Epidermal melanocyte (primary cell): Measurements from ENCODE around the gene CSMD2.
A peak's percentile ranks its signal among the peaks of the same experiment; 100 is the strongest.
"Not testable (repeated sequence)": the region's sequence is repeated elsewhere in the genome, so short reads cannot be mapped to it uniquely, and the experiment has no call there.

Experiments used
- DNase-seq: peaks from one replicate; pipeline ENCODE4 v3.0.0; 2011; ENCODE audit warnings: low spot score; ENCODE audit not compliant: insufficient read length

Gene CSMD2

DNA sequence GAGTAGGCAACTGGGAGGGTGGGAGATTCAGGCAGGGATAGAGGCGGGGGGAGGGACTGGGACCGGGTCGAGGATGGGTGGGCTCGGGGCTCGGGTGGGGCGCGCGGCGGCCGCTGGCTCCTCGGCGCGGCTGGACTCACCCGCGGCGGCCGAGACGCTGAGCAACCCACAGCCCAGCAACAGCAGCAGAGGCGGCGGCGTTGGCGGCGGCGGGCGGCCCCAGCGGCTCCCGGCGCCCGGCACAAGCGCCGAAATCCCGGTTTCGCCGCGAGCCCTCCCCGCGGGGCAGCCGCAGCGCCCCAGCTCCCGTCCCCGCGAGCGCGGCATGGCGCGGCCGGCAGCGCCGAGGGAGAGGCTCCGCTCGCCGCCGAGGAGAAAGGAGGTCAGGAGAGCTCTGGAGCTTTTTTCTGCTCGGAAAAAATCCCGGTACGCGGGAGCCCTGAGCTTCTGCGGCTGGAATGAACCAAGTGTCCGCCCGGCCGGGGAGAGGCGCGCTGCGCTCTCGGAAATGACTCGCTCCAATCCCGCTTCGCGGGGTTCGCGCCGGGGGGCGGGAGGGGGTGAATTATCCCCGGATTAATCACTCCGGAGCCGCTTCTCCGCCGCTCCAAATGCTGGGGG lies at the start of gene CSMD2:
CSMD2 (minus strand) TSS at position 460 of the 621 bp plus-strand sequence; CDS start at position 327, 133 bp downstream.
- no peak for DNase-seq

GRCh38 chr1:34213956-34214355 lies 48.9 kb upstream of the CSMD2 start:
- no peak for DNase-seq

DNA sequence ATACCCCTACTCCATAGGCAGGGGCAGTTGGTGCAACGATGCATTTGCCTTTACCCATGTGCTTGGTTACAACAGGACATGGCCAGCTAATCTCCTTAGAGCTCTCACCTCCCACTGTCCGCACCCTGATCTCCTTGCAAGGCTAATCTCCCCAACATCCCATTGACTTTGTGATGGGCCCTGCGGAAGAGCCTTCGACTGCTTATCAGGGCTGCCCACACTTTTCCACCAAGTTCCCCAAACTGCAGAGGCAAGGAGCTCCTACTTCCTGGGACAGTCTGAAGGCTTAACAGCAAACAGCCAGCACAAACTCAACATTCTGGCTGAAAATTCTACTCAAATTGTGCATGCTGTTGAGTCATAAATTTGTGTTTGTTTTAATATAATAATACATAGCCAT lies 47.6 kb upstream of the CSMD2 start:
- DNase-seq: no peak

GRCh38 chr1:34199927-34200326 lies 34.9 kb upstream of the CSMD2 start:
- no peak for DNase-seq

DNA sequence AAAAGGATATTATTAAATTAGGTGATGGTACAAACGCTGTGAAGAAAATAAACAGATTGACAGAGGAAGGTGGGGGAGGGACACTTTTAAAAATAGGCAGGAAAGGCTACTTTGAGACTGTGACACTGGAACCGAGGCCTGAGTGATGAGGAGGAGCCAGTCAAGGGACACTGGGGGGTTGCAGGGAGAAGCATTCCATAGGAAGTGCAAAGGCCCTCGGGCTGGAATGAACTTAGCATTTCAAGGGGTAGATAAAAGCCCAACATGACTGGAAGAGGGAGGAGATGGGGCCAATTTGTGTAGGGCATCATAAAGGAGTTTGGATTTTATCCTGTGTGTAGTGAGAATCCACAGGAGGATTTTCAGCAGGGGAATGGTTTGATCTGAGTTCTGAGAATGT lies 27.6 kb upstream of the CSMD2 start:
- DNase-seq: no peak

GRCh38 chr1:34190692-34191091 lies 25.7 kb upstream of the CSMD2 start:
- no peak for DNase-seq

DNA sequence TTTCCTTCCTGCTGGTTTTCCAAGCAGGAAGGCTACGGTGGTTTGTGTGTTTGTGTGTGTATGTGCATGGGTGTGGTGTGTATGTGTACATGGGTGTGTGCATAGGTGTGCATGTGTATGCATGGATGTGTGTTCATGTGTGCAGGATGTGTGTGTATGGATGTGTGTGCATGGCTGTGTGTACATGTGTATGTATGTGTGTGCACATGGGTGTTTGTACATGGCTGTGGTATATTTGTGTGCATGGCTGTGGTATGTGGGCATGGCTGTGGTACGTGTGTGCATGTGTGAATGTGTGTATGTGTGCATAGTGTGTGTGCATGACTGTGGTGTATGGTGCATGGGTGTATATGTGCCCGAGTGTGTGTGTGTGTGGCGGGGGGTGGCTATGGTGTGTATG lies 24.0 kb upstream of the CSMD2 start:
- DNase-seq: no peak

- no peak for DNase-seq
These were observed 23.4 kb upstream of the CSMD2 start for GRCh38 chr1:34188418-34188817.

GRCh38 chr1:34186741-34187494 lies 21.9 kb upstream of the CSMD2 start:
- DNase-seq: no peak

DNA sequence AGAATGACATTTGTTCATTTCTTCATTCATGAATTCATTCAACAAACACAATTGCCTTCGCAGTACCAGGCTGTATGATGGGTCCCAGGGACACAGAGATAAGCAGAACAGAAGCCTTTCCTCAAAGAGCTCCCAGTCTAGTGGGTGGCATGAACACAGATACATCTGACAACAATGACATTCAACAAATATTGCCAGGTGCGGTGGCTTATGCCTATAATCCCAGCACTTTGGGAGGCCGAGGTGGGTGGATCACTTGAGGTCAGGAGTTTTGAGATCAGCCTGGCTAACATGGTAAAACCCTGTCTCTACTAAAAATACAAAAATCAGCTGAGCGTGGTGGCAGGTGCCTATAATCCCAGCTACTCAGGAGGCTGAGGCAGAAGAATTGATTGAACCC lies 18.4 kb upstream of the CSMD2 start:
- not testable (repeated sequence) for DNase-seq

DNA sequence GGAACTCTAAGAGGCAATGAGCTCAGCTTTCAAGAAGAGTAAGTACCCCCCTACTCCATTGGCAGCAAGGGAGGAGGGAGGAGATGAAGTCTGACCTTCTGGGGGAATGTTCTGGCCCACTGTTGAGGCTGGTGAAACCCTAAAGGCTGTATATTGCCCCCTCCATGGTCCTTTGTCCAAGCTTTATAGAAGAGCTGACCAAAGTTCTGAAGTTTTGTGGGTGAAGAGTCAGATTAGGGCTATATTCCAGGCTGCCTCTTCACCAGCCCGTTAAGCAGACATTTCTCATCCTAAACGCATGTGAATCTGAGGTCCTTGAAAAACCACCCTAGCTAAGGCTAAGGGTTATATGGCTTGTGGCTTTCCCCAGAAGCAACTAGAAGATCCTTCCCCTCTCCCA lies 13.0 kb upstream of the CSMD2 start:
- DNase-seq: no peak

GRCh38 chr1:34176830-34177603 lies 12.0 kb upstream of the CSMD2 start, which contains the start of gene C1orf94:
C1orf94 (plus strand) TSS chr1:34176907; CDS start chr1:34177790, 883 bp downstream.
- no peak for DNase-seq

GRCh38 chr1:34175744-34176143 lies 10.7 kb upstream of the CSMD2 start:
- DNase-seq: no peak

DNA sequence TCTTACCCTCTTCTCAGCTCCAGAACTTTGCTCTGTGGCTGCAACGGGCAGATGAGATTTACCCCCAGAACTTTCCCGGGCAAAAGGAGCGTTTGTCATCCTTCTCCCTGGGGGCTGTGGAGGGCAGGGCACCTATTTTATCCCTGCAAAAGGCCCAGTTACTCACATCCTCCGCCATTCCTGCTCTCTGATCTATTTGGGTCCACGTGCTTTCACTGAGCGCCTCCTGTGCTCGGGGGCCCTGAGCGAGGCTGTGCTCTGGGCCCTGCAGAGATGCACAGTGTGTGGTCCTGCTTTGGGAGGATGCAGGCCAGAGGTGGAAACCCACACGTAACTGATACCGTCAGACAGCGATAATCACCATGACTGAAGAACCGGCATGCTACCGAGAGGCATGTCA lies 2.4 kb upstream of the CSMD2 start:
- no peak for DNase-seq

DNA sequence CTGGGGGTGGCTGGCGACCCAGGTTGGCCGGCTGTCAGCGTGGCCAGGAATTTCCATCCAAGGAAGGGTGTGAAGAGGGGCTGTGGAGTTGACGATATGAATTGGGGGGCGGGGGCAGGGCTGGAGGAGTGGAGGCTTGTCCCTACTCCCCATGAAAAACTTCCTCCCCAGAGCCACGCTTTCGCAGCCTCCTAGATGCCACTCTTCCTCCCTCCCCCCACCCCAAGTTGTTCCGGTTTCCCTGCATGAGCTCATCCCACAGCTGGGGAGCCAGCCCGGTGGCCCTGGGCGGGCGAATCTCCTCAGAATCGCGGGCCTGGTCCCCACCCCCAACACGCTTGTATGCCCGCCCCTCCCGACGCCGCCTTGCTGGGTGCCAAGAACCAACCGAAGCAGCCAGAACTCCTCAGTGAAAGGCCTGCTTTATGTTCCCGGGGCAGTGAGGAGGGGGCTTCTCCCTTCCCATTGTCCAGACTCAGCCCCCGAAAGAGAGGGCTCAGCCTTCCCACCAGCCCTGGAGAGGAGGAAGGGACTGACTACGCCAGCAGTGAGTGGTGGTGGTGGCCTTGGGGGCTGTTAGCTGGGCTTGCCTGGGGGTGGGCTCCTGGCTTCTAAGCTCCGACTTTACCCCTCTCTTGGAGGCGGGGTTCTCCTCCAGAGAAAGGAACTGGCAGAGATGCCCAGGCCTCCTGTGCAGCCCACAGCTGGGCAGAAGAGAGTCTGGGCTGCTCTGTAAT lies 1.8 kb upstream of the CSMD2 start:
- no peak for DNase-seq

- DNase-seq: no peak
These were observed 1.2 kb upstream of the CSMD2 start for GRCh38 chr1:34166191-34166624.

GRCh38 chr1:34165422-34165921 lies 442 bp upstream of the CSMD2 start:
- DNase-seq: no peak

- DNase-seq: no peak
These were observed 968 bp downstream of the CSMD2 start for GRCh38 chr1:34163792-34164731.

- DNase-seq: peak; percentile 36
These were observed 1.9 kb downstream of the CSMD2 start for GRCh38 chr1:34162852-34163766.
